A673 (cell line): ENCODE measurements around the gene CTTNBP2. TPM values are rescaled to one million over a fixed set of nuclear protein-coding genes. Genes with fewer than 3 reads are reported as not detected.
"Not testable (repeated sequence)": the region's sequence is repeated elsewhere in the genome, so short reads cannot be mapped to it uniquely, and the experiment has no call there.

ENCODE experiments used
- BruUV-seq: library from RNA; stranded (reverse); fragments of 400-500 nt; replicated peaks from 2 replicates; lab custom pipeline; 2021; lab: Mats Ljungman, UMichigan
- CTCF ChIA-PET: fragments of 300-600 bp; sonication (Branson Sonifier 250); formaldehyde crosslinking; loops from one replicate; lab custom pipeline; 2022; ENCODE audit warnings: antibody characterized with exemption; lab: Charles Lee
- POLR2A ChIA-PET: fragments of 300-600 bp; sonication (Branson Sonifier 250); formaldehyde crosslinking; loops from one replicate; lab custom pipeline; 2022; ENCODE audit warnings: antibody characterized with exemption; ENCODE audit not compliant: low non-redundant PET; lab: Charles Lee
- DNase-seq: peaks from one replicate; pipeline ENCODE4 v3.0.0-alpha.2; 2015; ENCODE audit warnings: low spot score
- H3K27ac ChIP-seq: fragments of 200-600 bp; sonication (generic); 2 replicates; pipeline ENCODE4 v1.5.1; 2016; ENCODE audit warnings: mixed run types, low read depth, mild to moderate bottlenecking, mixed read lengths, antibody characterized with exemption, low read length; ENCODE audit not compliant: poor library complexity, severe bottlenecking
- H3K27me3 ChIP-seq: fragments of 200-600 bp; sonication (generic); replicated peaks from 2 replicates; pipeline ENCODE4 v1.6.1; 2017; ENCODE audit warnings: mixed run types, low read depth, mild to moderate bottlenecking, mixed read lengths, antibody characterized with exemption, low read length; ENCODE audit not compliant: insufficient read depth, poor library complexity
- H3K36me3 ChIP-seq: fragments of 200-600 bp; sonication (generic); 2 replicates; pipeline ENCODE4 v1.6.1; 2016; ENCODE audit warnings: mixed run types, mild to moderate bottlenecking, mixed read lengths, antibody characterized with exemption, low read length; ENCODE audit not compliant: insufficient read depth, poor library complexity, severe bottlenecking
- H3K4me1 ChIP-seq: fragments of 200-600 bp; sonication (generic); 2 replicates; pipeline ENCODE4 v1.6.1; 2017; ENCODE audit warnings: mixed run types, mild to moderate bottlenecking, mixed read lengths, antibody characterized with exemption, low read length; ENCODE audit not compliant: insufficient read depth, poor library complexity, severe bottlenecking
- H3K4me3 ChIP-seq: fragments of 200-600 bp; sonication (generic); 2 replicates; pipeline ENCODE4 v1.5.1; 2016; ENCODE audit warnings: low read depth, mixed run types, mild to moderate bottlenecking, mixed read lengths, low read length; ENCODE audit not compliant: poor library complexity, severe bottlenecking
- H3K9me3 ChIP-seq: fragments of 200-600 bp; sonication (generic); 2 replicates; pipeline ENCODE4 v1.6.1; 2016; ENCODE audit warnings: mixed run types, low read depth, mild to moderate bottlenecking, mixed read lengths, antibody characterized with exemption, low read length; ENCODE audit not compliant: poor library complexity, severe bottlenecking
- CTCF ChIP-seq: fragments of 300-800, 200-600 bp; sonication (generic); conservative IDR thresholded peaks from 2 replicates; pipeline ENCODE4 v1.5.1; 2017; ENCODE audit warnings: low read depth, mild to moderate bottlenecking, antibody characterized with exemption, low read length, moderate library complexity, mixed read lengths
- EZH2 ChIP-seq: fragments of 200-600 bp; sonication (generic); IDR thresholded peaks from 2 replicates; pipeline ENCODE4 v1.6.1; 2017; ENCODE audit warnings: borderline replicate concordance, low read depth, mild to moderate bottlenecking, mixed read lengths, antibody characterized with exemption, low read length; ENCODE audit not compliant: poor library complexity, severe bottlenecking
- intact Hi-C: fragments of 100-400 bp; cut with micrococcal nuclease; formaldehyde crosslinking; loops from one replicate; pipeline ENCODE4 v1.10.0; 2022; ENCODE audit not compliant: unreplicated experiment
- total RNA-seq: library from RNA; stranded (reverse); gene quantifications from 2 replicates; pipeline ENCODE4 v1.2.3, GENCODE V29; 2021

CTTNBP2 gene
- total RNA-seq, 1 experiment from 2014 or later = 21.8 TPM

DNA sequence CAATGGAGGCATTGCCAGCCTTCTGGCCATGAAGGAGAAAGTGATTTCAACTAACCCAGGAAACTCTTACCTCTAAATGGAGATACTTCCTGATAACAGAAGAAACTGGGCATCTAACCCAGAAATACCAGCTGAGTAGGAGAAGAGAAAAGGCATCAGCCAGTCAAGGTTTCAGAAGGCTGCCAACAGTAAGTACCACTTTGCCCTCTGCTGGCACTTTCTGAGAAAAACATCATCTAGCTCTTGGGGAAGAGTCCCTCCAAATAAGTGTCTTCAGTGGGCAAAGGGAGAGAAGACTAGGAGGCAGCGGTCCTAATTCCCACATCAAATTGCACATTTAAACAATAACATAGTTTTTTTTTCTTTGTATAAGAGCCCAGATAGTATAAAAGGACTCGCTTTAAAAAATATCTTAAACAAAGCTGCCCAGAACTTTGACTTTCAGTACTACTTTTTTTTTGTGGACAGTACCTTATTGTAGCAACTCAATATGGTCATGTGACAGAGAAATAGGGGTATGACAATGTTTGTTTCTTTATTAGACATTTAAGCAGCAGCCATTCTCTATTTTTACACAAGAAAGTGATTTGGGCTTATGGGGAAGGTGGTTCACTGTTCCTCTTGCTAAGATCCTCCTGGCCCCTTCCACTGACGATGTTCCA is 157.3 kb downstream of the CTTNBP2 start:
- Histone ChIP-seq H3K4me3 (no peak overlapping the region), H3K36me3 (no peaks in the 10 kb centered on the region), H3K4me1 (peaks cover 9% of the 10 kb centered on the region), H3K9me3 (no peaks in the 10 kb centered on the region), H3K27ac (no peak overlapping the region), H3K27me3 (no peaks in the 10 kb centered on the region)
- CTCF ChIA-PET = interaction anchor here (0.5 to 0.8 kb wide), 3 partner anchors 257 to 559 kb away, joined by 3 to 6 read pairs (median 3); no protein-coding TSS in a partner anchor
- intact Hi-C loops = loop anchor here (2.0 to 5.0 kb wide), 2 partner anchors 257 to 309 kb away; no protein-coding TSS in a partner anchor
- no TSS peak for BruUV-seq
- TF ChIP-seq CTCF (peak; percentile 68), EZH2 (no peak)
- POLR2A ChIA-PET = no interaction called here
- peak; percentile 78 for DNase-seq

GRCh38 chr7:117711556-117711955 is 161.7 kb downstream of the CTTNBP2 start:
- intact Hi-C loops = no loop called here
- H3K36me3 ChIP-seq = no peaks in the 10 kb centered on the region
- ChIA-PET POLR2A (no interaction called here), CTCF (no interaction called here)
- H3K27me3 ChIP-seq = no peaks in the 10 kb centered on the region
- H3K4me3 ChIP-seq = no peak overlapping the region
- no TSS peak for BruUV-seq
- peaks cover 5% of the 10 kb centered on the region for H3K4me1 ChIP-seq
- H3K27ac ChIP-seq = no peak overlapping the region
- no peak for DNase-seq
- no peaks in the 10 kb centered on the region for H3K9me3 ChIP-seq
- TF ChIP-seq EZH2 (no peak), CTCF (no peak)

GRCh38 chr7:117708173-117708572 is 165.1 kb downstream of the CTTNBP2 start:
- intact Hi-C loops, H3K27me3 ChIP-seq, POLR2A ChIA-PET, H3K4me3 ChIP-seq, H3K36me3 ChIP-seq, H3K4me1 ChIP-seq, CTCF ChIA-PET, H3K27ac ChIP-seq, H3K9me3 ChIP-seq, DNase-seq, BruUV-seq: not testable (repeated sequence)

- H3K36me3 ChIP-seq = no peaks in the 10 kb centered on the region
- no peak overlapping the region for H3K27ac ChIP-seq
- TF ChIP-seq EZH2 (no peak), CTCF (no peak)
- no TSS peak for BruUV-seq
- H3K4me1 ChIP-seq = no peaks in the 10 kb centered on the region
- POLR2A ChIA-PET = no interaction called here
- intact Hi-C loops = no loop called here
- no peaks in the 10 kb centered on the region for H3K9me3 ChIP-seq
- H3K27me3 ChIP-seq = no peaks in the 10 kb centered on the region
- CTCF ChIA-PET = no interaction called here
- no peak for DNase-seq
- no peak overlapping the region for H3K4me3 ChIP-seq
These were observed 166.2 kb downstream of the CTTNBP2 start for GRCh38 chr7:117707080-117707479.
